GM21786 (cell line): ENCODE measurements around the gene SLC7A8.

ENCODE experiments used
- ATAC-seq: cut with Tn5 transposase; IDR thresholded peaks from one replicate; pipeline ENCODE4 v1.9.1; 2021; ENCODE audit not compliant: unreplicated experiment

SLC7A8 gene

GRCh38 chr14:23183158-23183470, 346 bp downstream of the SLC7A8 start:
- ATAC-seq = no peak

GRCh38 chr14:23182372-23183157, 895 bp downstream of the SLC7A8 start:
- ATAC-seq = no peak

DNA sequence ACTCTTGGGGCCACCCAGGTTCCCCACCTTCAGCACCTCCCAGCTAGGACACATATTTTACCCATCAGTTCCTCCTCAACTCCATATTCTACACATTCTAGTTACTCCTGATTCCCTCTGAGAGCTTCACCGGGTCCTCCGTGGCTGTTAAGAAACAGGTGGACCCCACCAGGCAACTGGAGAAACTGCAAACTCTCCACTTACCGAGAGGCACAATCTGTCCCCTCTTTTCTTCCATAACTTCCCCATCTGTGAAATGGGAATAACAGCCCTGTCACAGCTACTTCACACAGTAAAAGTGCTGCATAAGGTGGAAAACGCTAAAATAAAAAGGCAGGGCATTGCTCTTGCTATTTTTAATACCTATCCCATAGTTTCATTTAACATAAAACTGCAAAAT, 1.5 kb downstream of the SLC7A8 start:
- no peak for ATAC-seq

DNA sequence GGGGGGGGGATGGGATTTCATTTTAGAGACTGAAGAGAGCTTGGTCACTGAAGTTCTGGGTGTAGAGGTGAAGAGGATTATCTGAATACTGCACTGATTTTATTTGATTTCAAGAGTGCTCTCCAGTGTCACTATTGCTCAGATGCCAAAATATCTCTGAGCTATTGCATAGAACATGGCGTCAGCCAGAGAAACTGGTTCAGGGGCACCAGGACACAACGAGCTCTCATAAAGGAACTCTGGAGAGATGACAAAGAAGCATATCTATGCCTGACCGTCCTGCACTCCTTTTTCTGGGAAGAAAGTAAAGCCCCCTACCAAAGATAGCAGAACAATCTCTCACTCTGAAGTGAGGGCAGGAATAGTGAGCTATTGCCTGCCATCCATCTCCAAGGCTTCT, 2.0 kb downstream of the SLC7A8 start:
- no peak for ATAC-seq

GRCh38 chr14:23177181-23177580, 6.3 kb downstream of the SLC7A8 start:
- no peak for ATAC-seq

GRCh38 chr14:23175823-23176222, 7.6 kb downstream of the SLC7A8 start:
- ATAC-seq = no peak

DNA sequence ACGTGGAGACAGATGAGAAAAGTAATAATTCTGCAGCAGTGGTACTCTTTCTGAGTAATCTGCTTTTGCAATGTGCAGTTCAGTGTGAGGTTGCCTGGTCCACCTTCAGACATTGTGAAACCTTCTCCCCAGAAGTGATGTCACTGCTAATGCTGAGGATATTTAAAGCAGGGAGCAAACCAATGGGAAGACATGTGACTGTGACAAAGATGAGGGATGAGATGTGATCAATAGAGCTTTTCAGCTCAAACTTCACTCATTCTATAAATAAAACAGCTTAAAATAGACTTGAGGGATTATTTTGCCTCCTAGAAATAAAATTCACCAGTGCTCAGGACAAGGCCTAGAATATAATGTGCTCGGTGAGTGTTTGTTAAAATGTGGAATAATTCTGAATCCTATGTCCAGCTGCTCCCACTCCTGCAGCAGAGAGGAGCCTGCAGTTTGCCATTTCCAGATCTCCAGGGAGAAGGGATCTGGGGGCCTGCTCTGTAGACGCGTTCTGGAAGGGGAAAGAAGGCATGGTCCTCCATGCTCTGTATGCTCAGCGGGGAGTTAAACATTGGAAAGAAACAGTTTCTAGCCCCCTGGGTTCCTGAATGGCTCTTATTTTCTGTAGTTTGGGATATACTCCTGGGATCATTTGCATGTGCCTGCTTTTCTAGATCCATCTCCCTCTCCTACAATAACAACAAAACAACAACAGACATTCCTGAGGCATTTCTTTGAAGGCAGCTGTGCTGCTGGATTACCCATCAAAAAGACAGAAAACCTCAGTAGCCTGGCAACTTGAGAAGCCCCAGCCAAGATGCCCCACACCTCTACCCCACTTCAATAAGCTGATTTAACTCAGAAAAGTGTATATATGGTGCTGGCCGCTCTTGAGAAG, 8.9 kb downstream of the SLC7A8 start:
- no peak for ATAC-seq

DNA sequence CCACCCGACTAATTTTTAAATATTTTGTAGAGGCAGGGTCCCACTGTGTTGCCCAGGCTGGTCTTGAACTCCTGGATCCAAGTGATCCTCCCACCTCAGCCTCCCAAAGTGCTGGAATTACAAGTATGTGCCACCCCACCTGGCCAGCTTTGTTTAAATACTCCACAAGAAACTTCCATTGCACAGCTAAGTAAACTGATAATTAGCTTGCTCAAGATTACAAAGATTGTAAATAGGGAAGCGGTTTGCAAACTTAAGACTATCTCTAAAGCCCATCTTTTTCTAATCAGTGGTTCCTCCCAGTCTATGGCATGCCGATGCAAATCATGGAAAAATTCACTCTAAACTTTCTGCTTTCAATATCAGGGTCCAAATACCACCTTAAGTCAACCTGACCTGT, 9.7 kb downstream of the SLC7A8 start:
- ATAC-seq = no peak

DNA sequence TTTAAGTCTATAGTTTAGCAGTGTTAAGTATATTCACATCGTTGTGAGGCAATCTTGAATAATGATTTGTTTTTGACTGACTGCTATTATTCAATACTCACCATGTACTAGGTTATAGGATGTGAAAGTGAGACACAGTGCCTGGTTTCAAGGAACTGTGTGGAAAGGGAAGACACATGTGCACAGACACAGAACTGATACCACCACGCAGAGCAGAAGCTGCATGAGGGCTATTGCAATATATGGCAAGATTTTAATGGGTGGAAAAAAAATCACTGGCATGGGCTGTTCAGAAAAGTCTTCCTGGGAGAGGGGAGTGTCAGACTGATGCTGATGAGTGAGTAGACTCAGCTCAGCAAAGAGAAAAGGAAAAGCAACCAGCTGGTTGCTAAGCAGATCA, 10.4 kb downstream of the SLC7A8 start:
- no peak for ATAC-seq

GRCh38 chr14:23172574-23172973, 10.9 kb downstream of the SLC7A8 start:
- no peak for ATAC-seq

DNA sequence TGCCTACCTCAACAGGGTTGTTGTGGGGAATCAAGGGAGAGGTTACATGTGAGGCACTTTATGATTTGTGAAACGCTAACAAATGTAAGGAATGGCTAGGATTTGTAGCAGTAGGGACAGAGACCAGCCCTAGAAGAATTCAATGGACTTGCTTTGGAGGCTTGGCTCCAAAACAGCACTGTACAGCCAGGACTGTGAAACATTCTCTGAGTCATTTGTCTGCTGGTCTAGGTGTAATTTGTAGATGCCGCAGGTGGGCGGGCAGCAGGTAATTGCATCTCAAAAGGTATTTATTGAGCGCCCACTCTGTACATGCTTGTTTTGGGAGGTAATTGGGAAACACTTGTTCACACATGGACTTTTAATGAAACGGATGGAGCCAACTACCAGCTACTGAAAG, 11.4 kb downstream of the SLC7A8 start:
- no peak for ATAC-seq

- no peak for ATAC-seq
Measured at GRCh38 chr14:23171222-23171975, 12.1 kb downstream of the SLC7A8 start.

DNA sequence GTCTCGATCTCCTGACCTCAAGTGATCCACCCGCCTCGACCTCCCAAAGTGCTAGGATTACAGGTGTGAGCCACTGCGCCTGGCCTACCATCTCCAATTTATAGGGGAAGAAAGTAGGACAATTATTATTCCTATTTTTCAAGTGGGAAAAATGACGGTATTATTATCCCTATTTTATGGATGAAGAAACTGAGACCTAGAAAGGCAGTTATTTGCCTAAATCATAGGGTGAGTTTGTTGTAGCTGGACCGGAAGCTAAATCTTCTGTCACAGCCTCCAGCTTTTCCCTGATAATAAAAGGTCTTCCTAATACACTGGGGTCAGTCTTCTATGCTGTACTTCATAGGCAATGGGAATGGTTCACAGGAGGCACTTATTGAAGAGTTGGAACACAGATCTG, 13.8 kb downstream of the SLC7A8 start:
- no peak for ATAC-seq

DNA sequence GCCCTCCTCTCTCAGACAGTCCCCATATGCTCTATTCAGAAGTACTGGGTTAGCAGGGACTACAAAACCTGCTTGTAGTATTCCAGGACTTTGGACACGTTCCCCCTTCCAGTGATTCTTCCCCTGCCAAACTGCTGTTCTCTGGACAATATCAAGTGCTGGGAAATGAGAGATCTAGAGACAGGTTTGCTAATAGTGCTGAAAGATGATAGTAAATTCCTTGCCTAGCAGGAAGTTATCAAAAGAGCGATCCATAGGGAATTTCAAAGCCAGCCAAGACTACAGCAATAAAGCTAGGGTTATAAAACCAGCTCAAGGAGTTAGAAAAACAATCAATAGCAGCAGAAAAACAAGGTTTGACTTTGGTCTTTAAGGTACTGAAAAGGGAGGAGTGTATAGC, 15.2 kb downstream of the SLC7A8 start:
- no peak for ATAC-seq

DNA sequence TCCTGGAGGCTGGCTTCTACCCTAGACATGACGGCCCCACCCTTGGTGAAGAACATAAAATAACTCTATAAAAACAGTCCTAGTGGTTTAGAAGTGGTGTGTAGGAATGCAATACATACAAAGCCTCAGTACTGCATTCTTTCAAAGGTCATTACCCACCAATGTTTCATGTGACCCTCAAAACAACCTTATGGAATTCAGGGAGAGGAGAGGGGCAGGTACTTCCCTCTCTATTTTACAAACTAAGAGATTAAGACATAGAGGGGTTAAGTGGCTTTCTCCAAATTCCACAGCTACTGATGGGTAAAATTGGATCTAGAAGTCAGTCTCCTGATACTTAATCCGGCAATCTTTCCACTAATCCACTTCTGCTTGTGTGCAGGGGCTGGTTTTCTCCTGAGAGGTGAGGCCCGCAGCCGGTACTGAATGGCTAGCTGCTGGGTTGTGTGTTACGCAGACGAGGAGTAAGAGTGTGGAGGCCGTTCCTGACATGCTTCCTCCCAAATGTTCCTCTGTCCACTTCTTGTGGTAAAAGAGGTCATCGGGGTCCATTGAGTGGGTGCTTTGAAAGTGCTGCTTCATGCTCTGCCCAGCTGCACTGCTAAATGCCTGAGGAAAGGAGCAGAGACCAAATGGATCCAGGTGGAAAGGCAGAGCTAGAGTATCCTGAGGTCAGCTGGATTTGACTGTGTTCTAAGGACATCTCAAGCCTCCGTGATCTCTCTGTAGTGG, 16.2 kb downstream of the SLC7A8 start:
- no peak for ATAC-seq

GRCh38 chr14:23164949-23165348, 18.5 kb downstream of the SLC7A8 start:
- no peak for ATAC-seq

GRCh38 chr14:23164250-23164649, 19.2 kb downstream of the SLC7A8 start:
- ATAC-seq = no peak

DNA sequence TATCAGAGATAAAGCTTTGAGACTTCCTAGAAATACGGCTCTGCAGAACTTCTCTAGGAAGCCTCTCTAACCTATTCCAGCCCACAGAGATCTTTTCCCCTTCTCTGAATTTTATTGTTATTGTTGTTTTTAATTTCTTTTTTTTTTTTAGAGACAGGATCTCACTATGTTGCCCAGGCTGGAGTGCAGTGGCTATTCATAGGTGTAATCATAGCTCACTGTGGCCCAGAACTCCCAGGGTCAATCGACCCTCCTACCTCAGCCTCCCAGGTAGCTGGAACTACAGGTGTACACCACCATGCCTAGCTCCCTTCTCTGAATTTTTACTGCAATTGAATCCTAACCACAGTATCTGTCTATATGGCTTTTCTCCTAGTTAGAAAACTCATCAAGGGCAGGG, 19.6 kb downstream of the SLC7A8 start:
- ATAC-seq = no peak

DNA sequence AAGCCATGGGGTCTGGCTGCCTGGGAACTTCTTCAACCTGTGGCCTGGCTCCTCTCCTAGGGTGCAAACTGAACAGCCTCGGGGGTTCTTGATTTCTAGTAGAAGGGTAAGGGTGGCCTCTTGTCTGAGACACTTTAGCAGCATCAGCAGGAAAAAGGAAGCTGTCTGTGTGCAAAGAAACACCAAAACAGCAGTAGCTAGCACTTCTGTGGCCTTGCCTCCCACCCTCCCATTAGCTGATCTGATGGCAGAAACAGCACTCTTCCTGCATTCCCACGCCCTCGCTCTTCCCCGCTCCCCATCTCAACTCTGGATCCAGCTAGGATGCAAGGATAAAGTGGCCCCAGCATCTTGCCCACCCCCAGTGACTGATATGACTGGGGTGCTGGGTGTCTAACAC, 20.7 kb downstream of the SLC7A8 start:
- ATAC-seq = no peak

DNA sequence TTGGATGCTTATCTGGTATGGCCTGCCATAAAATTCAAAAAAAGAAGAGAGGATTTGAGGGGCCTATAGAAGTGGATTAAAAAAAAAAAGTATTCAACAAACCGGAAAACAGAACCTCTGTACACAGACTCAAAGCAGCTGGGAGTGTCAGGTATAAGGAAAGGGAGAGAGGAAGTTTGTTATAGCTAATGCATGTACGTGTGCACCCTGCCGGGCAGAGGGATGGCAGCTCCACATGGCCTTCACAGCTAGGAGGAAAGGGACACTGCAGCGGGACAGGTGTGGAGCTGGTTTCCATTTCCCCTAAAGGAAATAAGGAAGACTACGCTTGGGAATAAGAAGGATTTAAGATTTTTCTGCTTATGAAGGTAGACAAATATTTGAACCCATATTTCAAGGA, 21.5 kb downstream of the SLC7A8 start:
- no peak for ATAC-seq

GRCh38 chr14:23160924-23161522, 22.4 kb downstream of the SLC7A8 start:
- no peak for ATAC-seq
